GM18526 (cell line): Measurements from ENCODE around the gene TMEM258.

Source experiments
- POLR2A ChIP-seq: IDR thresholded peaks from 3 replicates; pipeline ENCODE4 v1.6.1; 2011; ENCODE audit not compliant: insufficient read length; ENCODE audit errors: extremely low read depth

TMEM258 gene

GRCh38 chr11:61762798-61763197 is 29.6 kb downstream of the TMEM258 start:
- no peak for TF ChIP-seq POLR2A

DNA sequence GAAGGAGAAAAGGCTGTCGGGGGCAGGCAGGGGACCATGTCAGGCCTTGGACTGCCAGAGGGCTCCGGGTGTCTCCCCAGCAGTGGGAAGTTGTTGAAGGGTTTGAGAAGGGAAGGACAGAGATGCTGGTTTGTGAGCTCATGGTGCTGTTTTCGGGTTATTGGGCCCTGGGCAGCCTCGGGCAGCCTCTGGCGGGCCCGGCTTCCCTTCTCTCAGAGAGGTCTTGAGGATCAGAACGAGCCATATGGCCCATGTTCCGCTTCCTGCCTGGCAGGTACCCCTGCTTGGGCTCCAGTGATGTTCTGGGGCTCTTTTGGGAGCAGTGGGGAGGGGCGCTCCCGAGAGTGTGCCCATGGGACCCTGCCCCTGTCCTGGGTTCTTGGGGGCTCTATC is 30.2 kb downstream of the TMEM258 start:
- no peak for TF ChIP-seq POLR2A

DNA sequence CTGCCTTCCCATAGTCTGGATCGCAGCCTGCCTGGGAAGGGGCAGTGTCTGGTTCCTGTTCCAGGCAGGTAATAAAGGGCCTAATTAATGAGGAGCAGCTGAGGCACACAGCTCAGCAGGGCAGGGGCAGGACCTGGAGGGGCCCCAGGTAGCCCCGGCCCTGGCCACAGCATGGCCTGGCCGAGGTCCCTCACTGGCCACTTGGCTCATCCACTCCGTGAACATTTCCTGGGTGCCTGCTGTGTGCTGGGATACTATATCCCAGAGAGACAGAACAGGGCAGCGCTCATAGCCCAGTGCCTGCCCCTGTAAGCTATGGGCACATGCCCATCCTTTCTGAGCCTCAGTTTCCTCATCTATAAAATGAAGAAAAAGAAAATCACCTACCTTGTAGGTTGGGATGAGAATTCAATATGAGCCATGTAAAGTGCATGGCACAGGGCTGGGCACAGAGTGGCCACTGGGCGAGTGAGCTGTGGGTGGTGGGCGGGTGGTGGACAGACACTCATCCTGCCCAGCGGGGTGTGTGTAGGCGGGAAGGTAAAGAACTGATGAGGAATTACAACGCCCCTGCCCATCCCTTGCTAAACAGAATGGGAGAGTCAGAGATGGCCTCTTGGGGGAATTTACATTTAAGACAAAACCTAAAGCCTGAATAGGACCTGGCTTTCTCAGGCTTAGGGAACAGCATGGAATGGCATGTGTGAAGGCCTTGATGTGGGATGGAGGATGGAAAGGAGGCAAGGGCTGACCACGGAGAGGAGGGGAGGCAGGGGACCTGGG is 30.8 kb downstream of the TMEM258 start:
- TF ChIP-seq POLR2A: no peak

GRCh38 chr11:61760946-61761345 is 31.5 kb downstream of the TMEM258 start:
- TF ChIP-seq POLR2A: no peak

DNA sequence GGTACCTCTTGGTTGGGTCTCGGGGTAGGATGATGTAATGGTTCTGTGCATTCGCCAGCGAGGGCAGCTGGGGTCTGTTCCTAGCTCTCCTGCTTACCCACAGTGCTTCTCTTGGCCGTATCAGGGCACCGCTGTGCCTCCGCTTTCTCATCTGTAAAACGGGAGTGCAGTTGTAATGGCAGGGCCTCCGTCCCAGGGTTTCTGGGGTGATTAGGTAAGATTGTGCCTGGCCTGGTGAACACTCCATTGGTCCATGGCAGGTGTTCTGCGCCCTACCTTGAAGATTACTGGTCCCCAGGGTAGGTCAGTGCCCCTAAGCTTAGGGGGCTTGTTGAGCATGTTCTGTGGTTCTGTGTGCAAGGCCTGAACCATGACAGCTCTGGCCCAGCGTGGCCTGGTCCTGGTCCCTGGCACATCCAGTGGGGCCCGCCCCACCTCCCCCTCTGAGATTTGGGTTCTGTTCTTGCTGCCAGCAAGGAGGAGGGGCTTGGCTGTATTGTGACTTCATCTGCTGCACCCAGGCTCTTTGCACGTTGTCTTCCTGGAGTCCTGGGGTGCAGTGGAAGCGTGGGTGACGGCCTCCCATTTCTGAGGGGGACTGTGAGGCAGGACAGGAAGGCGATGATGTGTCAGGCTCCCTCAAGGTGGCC is 35.1 kb downstream of the TMEM258 start:
- no peak for TF ChIP-seq POLR2A

- TF ChIP-seq POLR2A: no peak
Observed at GRCh38 chr11:61756452-61757212, 35.8 kb downstream of the TMEM258 start.

DNA sequence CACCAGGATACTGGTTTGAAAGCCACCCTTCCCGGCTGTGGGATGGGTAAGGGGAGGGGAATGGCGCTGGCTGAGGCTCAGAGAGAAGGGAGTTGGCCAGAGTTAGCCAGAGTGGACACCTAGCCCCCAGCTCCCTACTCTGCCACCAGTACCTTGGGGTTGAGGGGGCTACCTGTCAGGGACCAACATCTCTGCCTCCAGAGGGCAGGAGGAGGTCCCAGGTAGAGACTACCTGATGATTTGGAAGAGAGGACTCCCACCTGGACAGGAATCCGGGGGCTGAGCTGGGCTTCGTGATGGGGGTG is 36.3 kb downstream of the TMEM258 start:
- no peak for TF ChIP-seq POLR2A

GRCh38 chr11:61754534-61755482 is 37.6 kb downstream of the TMEM258 start:
- no peak for TF ChIP-seq POLR2A

DNA sequence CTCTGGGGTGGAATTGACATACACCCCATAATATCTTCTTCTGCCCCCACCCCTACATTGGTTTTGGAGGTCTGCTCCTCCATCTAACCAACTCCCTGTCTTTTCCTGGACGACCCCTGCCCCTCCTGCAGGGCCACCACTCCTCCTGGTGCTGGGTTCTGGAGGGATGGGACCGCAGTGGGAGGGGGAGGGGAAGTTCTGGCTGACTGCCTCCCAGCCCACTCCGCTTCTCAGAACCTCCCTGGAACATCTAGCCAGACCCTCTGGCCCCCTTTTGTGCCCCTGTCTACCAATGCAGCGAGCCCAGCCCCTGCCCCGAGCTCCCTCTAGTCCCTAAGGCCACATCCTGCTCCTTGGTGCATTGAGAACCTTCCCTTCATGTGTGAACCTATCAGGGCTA is 38.7 kb downstream of the TMEM258 start:
- no peak for TF ChIP-seq POLR2A

DNA sequence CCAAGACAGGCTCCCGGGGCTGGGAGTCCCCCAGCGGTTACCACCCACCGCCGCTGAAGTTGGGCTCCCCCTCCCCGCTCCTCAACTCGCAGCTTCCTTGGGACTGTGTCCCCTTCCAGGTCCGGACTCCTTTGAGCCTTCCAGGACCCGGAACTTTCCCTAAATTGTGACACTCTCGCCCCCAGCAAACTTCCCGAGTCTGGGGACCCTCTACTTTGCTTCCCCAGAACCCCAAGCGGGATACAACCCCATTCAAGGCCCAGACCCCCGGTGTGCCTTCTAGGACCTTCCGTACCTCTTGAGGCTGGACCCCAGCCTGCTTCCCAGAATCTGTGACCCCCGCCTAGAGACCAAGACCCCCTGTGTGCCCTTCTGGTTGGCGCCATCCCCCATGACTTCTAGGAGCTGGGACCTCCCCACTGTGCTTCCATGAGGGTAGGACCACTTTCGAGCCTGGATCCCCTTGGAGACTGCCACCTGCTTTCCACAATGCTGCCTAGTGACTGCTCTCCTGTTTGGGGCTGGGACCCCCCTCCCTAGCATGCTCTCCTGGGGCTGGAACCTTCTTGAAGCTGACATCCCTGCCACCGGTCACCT is 39.4 kb downstream of the TMEM258 start:
- no peak for TF ChIP-seq POLR2A

- no peak for TF ChIP-seq POLR2A
Observed at GRCh38 chr11:61752117-61752924, 40.1 kb downstream of the TMEM258 start, which contains the start of gene MYRF. Gene MYRF (plus strand): TSS chr11:61752636. CDS start chr11:61752745, 109 bp downstream.

GRCh38 chr11:61751384-61751783 is 41.0 kb downstream of the TMEM258 start:
- no peak for TF ChIP-seq POLR2A

DNA sequence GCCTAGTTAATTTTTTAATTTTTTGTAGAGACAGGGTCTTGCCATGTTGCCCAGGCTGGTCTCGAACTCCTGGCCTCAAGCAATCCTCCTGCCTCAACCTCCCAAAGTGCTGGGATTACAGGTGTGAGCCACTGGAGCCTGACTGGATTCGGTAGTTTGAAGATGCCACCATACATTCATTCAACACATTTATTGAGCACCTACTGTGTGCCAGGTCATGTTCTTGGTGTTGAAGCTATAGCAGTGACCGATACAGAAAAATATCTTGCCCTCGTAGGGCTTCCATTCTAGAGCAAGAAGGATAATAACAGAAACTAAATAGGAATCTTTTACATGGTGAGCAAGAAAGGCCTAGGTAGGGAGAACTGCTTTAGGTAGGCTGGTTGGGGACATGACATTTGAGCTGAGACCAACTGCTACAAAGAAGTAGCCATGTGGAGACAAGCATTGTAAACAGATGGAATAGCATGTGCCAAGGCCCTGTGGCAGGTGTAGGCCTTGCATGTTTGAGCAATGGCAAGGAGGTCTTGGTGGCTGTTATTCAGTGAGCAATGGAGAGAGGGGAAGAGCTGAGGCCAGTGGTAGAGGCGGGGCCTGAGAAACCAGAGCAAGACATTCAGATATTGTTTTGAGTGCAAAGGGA is 41.6 kb downstream of the TMEM258 start:
- TF ChIP-seq POLR2A: no peak

DNA sequence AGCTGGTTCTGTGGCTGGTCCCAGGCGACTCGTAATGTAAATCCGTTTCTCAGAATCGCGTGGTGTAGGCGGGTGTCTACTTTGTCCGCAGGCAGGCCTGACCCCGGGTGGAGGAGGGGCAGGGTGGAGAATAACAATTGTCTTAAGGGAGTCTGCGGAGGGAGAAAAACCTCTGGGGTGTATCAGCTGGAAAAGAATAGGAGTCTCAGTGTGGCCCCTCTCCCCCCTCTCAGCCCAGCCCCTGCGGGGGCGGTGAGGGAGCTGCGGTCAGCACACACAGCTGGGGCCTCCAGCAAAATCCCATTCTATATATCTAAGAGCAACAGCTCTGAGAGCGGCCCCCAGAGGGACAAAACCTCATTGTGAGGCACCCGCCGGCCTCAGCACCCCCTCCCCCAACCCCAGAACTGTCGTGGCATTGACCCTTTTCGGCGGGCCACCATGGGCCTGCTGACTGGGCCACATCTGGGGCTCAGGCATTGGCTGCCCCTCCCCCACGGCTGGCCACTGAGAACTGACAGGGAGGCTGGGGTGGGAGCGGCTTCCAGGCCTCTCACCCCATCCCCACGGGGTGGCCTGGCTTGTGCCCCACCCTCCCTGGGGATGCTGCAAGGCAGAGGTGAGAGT is 42.7 kb downstream of the TMEM258 start:
- no peak for TF ChIP-seq POLR2A
